Stimulated activated CD8-positive, alpha-beta memory T cell treated with anti-CD3 and anti-CD28 coated beads, Interleukin-4, amount 100 ng/mL, for 1 hour (primary cell): ENCODE measurements around the gene BRS3.
"Not testable (repeated sequence)": the region's sequence is repeated elsewhere in the genome, so short reads cannot be mapped to it uniquely, and the experiment has no call there.

Experiments used
- DNase-seq, 2 donors: peaks; one replicate each; pipeline ENCODE4 v3.0.0-alpha.2; 2020; ENCODE audit warnings: low read depth in 2 of 2, low spot score in 1 of 2

Gene BRS3

DNA sequence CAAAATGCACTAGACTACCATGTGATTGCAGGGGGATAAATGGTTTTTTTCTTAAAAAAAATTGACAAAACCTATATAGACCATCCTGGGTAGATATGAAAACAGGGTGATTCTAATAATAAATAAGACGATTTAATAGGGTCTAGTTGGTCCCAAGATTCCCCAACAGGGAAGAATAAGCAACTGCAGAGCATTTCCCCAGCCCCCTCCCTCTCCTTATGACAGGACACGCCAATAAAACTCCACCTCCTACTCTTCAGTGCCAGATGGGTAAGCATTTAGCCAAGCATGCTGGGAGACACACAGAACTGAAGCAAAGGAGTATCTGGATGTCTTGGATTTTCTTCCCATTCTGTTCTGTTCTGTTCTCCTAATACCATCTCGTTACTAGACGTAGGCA lies at the start of gene BRS3:
Gene BRS3, plus strand, starts transcription at position 301 of the 400 bp plus-strand sequence. CDS start 168 bp downstream, outside the sequence.
- no peak for DNase-seq

- no peak for DNase-seq
Measured at GRCh38 chrX:136438192-136438591, 49.6 kb upstream of the BRS3 start.

GRCh38 chrX:136445674-136446073 lies 42.1 kb upstream of the BRS3 start:
- not testable (repeated sequence) for DNase-seq

GRCh38 chrX:136446208-136446607 lies 41.5 kb upstream of the BRS3 start:
- DNase-seq = no peak

GRCh38 chrX:136447308-136447707 lies 40.4 kb upstream of the BRS3 start:
- no peak for DNase-seq

- DNase-seq = no peak
Measured at GRCh38 chrX:136447968-136448367, 39.8 kb upstream of the BRS3 start.

DNA sequence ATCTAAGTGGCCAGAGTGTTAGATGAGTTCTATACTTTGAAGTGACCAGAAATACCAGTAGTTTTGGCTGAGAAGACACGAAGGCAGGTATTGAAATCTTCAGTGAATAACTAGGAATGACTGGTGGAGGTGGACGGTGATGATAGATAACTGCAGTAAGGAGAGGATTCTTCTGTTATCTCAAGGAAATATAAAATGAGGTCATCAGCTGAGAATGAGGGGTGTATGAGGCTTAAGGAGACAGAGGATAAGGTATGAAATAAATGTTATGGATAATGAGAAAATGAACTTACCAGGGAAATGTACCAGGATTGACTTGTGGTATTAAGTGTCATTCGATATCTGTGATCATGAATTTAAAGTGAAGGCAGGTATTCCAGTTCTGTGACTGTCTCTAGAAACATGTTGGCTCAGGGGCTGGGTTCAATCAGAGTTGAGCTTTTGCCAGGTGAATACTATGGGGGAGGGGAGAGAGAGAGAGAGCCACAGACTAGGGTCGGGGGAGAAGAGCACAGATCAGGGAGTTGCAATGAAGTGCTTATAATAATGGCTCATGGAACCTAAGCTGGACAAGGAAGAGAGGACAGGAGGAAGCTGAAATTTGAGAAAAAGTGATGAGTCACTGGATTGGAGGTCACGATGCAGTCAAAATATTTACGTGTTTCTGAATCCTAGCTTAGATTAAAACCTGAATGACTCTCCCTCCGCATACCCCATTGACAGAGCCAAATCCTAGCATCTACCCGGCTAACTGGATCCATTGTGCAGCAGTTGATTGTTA lies 37.5 kb upstream of the BRS3 start:
- DNase-seq = no peak

DNA sequence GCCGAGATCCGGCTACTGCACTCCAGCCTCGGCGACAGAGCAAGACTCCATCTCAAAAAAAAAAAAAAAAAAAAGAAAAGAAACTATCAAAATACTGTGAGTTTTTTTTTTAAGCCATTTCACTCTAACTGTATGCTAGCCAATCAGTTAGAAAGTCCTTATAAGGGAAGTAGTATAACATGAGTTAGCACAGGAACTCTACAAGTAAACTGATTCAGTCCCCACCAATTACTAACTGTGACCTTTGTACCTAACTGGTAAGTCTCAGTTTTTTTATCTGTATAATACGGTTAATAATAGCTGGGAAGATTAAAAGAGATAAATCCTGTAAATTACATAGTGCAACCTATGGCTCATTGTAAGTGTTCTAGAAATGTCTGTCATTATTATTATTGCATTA lies 35.1 kb upstream of the BRS3 start:
- no peak for DNase-seq

- DNase-seq = no peak
Measured at GRCh38 chrX:136453114-136453513, 34.6 kb upstream of the BRS3 start.

- no peak for DNase-seq
Measured at GRCh38 chrX:136453771-136454170, 34.0 kb upstream of the BRS3 start.

- no peak for DNase-seq
Measured at GRCh38 chrX:136456133-136456532, 31.6 kb upstream of the BRS3 start.

DNA sequence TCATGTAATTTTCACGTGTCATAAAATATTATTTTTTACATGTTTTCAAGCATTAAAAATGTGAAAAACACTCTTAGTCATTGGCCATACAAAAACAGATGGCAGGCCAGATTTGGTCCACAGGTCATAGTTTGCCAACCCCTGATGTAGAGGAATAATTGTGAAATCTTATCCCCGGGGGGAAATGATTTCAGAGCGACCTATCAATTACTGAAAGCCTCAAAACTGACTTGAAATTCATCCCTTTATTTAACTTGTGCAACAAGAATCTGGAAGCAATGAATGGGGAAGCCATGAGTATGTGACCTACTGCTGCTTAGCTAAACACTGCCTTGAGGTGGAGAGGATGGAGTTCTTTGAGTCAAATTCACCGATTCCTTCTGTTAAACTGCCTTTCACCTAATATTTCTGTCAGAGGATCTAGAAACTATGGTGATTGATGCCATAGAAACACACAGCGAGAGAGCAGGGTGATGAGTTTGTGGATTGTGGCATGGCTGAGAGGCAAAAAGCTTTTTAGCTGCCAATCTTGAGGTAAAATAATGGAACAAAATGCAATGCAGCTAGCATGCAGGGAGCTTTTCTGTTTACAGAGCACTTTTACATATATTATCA lies 30.3 kb upstream of the BRS3 start:
- DNase-seq = no peak

- DNase-seq = no peak
Measured at GRCh38 chrX:136464589-136464988, 23.2 kb upstream of the BRS3 start.

DNA sequence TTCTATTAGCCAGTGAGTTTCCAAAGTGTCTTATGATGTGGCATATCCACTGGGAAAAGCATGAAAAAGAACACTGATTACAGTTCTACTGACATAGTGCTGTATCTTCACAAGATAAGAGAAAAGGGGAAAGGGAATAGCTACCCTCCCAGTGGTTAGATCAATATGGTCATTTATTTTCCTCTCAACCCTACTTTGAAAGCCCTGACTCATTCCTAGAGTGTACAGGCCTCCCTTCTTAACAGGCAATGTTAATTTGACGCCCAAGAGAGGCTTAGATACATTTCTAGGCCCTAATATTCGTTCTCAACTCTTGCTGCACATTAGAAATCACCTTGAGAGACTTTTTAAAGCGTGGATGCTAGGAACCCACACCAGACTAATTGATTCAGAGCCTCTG lies 20.4 kb upstream of the BRS3 start:
- DNase-seq = no peak

DNA sequence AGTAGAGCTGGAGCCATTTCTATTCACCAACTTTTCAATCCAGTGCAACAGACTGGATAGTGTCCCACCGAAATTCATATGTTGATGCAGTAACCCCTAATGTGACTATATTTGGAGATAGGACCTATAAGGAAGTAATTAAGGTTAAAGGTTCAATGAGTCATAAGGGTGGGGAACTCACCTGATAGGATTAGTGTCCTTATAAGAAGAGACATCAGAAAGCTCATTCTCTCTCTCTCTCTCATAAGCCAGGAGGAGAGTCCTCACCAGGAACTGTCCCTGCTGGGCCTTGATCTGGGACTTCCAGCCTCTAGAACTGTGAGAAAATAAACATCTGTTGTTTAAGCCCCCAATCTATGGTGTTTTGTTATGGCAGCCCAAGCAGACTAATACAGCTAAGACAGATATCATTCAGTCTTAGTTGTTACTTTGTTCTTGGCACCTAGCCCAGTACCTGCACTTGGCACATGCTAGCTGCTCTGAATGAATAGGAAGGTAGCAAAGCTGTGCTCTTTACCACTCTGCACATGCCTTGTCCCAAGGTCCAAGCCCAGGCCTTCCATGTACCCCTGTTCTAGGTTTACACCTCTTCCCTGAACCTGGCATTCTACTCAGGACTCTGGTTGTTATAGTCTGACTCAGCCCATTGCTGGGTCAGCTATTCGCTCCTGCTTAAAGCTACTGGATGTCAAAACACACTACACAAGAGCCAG lies 19.2 kb upstream of the BRS3 start:
- no peak for DNase-seq

- no peak for DNase-seq
Measured at GRCh38 chrX:136473663-136474062, 14.1 kb upstream of the BRS3 start.

- DNase-seq = no peak
Measured at GRCh38 chrX:136475236-136475635, 12.5 kb upstream of the BRS3 start.

DNA sequence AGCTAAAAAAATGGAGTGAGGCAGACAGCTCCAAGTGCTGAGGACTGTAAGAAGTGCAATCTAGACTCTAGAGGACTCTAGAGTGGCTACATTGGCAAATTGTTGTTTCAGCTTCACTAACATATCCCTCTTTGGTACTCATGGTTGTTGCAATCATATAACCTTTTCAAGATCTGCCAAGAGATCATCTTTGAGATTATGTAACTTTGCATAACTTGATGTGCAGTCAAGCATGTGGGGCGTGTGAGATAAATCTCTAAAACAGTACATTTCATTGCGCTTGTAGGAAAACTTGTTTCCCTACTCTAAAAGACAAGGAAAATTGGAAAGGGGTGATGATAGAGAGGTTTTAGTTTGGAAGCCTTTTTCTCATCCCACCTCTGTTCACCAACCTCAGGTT lies 11.2 kb upstream of the BRS3 start:
- no peak for DNase-seq

DNA sequence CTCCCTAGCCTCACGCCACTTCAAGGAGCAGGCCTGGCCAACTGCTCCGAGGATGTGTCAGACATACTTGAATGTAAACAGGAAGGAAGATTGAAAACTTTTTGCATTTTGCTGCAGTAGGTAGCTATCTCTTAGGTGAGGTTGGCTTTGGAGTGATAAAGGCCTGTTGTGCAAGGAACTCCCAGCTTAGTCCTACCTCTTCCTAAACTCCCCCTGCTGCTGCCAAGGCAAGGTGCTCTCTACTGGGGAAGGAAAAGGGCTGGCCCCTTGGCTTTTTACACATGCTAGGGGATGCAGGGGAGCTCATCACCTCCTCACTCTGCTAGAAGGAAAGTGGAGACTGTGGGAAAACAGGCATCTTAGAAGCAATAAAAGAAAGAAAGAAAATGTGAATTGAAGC lies 10.7 kb upstream of the BRS3 start:
- no peak for DNase-seq

DNA sequence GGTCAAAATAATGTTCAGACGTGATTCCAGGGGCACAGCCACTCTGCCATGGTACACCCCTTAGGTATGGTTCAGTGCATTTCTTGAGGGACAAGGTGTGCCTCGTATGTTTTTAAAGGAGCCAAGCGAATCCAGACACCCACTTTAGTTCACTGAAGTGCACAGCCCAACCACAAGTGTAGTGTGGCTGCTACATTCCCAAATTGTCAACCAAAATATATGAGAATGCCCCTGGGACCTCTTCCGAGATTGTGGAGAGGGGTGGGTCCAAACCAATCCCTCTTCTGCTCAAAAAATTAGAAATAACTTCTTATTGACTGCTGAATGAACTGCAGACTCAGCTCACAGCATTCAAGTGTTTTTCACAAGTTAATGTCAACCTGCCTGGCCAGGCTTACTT lies 7.4 kb upstream of the BRS3 start:
- no peak for DNase-seq

DNA sequence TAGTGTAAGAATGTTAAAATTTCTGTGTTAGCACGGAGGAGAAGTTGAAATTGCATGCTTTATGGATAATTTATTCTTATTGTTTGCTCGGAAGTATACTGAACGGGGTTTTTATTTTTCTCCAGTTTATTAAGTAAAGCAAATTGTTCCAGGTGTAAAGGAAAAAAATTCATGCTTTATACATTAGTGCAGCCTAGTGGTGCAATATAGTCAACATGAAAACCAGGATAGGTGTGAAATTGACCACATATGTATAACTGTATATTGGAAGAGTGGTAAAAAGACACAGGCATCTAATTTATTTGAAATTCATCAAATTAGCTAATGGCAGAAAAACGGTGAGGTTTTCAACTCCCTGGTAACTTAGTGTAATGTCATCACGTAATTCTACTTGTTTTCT lies 959 bp downstream of the BRS3 start:
- no peak for DNase-seq

GRCh38 chrX:136491832-136492231 lies 4.1 kb downstream of the BRS3 start:
- DNase-seq = no peak
